ENCODE data around the gene AHNAK. TPM values are rescaled to one million over a fixed set of nuclear protein-coding genes. Genes with fewer than 3 reads are reported as not detected.
A peak's percentile ranks its signal among the peaks of the same experiment; 100 is the strongest.
"Not testable (repeated sequence)": the region's sequence is repeated elsewhere in the genome, so short reads cannot be mapped to it uniquely, and the experiment has no call there.

Gene AHNAK, protein sequence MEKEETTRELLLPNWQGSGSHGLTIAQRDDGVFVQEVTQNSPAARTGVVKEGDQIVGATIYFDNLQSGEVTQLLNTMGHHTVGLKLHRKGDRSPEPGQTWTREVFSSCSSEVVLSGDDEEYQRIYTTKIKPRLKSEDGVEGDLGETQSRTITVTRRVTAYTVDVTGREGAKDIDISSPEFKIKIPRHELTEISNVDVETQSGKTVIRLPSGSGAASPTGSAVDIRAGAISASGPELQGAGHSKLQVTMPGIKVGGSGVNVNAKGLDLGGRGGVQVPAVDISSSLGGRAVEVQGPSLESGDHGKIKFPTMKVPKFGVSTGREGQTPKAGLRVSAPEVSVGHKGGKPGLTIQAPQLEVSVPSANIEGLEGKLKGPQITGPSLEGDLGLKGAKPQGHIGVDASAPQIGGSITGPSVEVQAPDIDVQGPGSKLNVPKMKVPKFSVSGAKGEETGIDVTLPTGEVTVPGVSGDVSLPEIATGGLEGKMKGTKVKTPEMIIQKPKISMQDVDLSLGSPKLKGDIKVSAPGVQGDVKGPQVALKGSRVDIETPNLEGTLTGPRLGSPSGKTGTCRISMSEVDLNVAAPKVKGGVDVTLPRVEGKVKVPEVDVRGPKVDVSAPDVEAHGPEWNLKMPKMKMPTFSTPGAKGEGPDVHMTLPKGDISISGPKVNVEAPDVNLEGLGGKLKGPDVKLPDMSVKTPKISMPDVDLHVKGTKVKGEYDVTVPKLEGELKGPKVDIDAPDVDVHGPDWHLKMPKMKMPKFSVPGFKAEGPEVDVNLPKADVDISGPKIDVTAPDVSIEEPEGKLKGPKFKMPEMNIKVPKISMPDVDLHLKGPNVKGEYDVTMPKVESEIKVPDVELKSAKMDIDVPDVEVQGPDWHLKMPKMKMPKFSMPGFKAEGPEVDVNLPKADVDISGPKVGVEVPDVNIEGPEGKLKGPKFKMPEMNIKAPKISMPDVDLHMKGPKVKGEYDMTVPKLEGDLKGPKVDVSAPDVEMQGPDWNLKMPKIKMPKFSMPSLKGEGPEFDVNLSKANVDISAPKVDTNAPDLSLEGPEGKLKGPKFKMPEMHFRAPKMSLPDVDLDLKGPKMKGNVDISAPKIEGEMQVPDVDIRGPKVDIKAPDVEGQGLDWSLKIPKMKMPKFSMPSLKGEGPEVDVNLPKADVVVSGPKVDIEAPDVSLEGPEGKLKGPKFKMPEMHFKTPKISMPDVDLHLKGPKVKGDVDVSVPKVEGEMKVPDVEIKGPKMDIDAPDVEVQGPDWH (N-terminal part only)
- 100 to 1,000 TPM; 180 to 390 TPM for total RNA-seq

DNA sequence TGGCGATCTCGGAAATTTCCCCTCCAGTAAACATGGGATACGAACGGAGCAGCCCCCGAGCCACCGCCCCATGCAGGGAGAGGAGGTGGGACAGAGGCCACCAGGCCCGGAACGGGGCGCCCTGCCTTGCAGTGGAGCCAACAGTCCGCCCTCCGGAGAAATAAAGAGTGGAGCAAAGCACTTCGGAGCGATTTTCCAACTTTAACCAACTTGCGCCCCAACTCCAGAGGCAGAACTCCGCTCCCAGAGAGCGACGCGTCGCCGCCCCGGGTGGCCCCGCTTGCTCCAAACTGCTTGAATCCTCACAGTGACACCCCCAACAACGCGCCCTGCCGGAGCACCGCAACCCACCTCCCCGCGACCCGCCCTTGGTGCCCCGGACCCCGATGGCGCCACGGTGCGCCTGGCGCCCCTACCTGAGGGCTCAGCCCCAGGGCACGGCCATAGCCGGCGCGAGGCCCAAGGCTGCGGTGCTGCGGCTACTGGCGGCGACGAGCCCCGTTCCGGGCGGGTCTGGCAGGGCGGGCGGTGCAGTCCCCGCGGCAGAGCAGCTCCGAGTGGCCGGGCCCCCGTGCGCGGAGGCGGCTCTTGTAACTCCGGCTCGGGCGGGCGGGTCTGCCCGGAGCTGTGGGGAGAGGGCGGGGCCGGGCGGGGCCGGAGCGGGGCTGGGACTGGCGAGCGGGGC lies at the start of gene AHNAK:
AHNAK (minus strand) TSS at position 563 of the 685 bp plus-strand sequence. CDS start 10,708 bp downstream, outside the sequence.
- H3K27me3 Mint-ChIP-seq, result peaks cover 26% of the 10 kb centered on the region

DNA sequence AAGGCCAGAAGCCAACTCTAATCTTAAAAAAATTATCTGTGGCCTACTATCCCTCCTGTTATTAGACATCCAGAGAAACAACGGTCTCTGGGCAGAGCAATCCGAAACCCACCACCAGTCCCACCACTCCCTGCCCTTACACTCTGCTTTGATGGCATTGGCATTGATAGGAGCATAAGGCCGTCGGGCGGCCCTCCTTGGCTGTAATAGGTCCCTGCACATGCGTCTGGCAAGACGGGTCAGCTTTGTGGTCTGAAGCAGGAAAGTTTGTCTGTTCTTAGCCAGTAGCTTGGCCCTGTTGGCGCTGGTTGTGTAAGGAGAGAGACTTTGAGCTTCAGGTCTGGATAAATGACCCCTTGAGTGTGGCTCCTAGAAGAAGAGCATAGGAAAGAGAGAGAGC lies 48.5 kb upstream of the AHNAK start:
- H3K4me3 Mint-ChIP-seq, result no peak overlapping the region

More for the DNA sequence above, at the start of gene AHNAK:
- peaks cover 11% of the 10 kb centered on the region for H3K36me3 Mint-ChIP-seq
- CTCF ChIA-PET, result interaction anchor here (0.8 to 10.7 kb wide), 4 partner anchors 10 to 295 kb away, joined by 3 to 354 read pairs (median 132); no protein-coding TSS in a partner anchor
- peak within 1 kb of the TSS; percentile 90 for H3K27ac Mint-ChIP-seq
- no peaks in the 10 kb centered on the region for H3K9me3 Mint-ChIP-seq (ENCODE audit: low read depth)
- peak within 1 kb of the TSS; percentile 98 for H3K4me3 Mint-ChIP-seq
- peaks cover 54% of the 10 kb centered on the region for H3K4me1 Mint-ChIP-seq
- DNase-seq (peak; percentile 83), ATAC-seq (peak; percentile 51)

DNA sequence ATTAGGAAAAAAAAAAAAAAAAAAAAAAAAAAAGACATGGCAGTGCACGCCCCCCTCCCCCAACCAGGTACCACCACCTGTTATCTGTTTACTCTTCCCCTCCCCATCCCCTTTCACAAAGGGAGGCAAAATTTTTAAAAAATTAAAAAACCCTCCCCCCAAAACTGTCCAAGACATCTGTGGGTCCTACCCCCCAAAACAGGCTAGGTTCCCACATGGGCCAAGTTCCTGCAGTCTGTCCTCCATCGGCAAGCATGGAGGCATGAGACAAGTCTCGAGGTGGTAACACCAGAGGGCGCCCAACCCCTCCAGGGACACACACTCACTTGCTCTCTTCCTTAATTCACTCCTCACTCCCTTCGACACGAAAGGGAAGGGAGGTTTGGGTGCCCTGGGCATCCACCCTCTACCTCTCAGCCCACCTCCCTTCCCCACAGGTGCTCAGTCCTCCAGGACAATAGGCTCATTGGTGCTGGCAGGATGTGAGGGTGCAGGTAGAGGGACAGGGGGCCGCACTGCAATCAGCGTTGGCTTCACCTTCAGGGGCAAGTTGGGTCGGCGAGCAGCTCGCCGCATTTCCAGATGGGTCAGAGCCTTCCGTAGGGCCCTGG lies 46.9 kb upstream of the AHNAK start:
- peak overlapping the region; percentile 83 for H3K27ac Mint-ChIP-seq
- H3K4me1 Mint-ChIP-seq, result peaks cover 68% of the 10 kb centered on the region
- H3K27me3 Mint-ChIP-seq, result no peaks in the 10 kb centered on the region
- peak; percentile 91 for DNase-seq
- peak; percentile 37 for ATAC-seq
- peak overlapping the region; percentile 34 for H3K4me3 Mint-ChIP-seq
- no peaks in the 10 kb centered on the region for H3K9me3 Mint-ChIP-seq (ENCODE audit: low read depth)
- peaks cover 58% of the 10 kb centered on the region for H3K36me3 Mint-ChIP-seq
- CTCF ChIA-PET, result interaction anchor here (0.6 to 6.0 kb wide), 22 partner anchors 7 to 236 kb away, joined by 3 to 54 read pairs (median 5); partner anchors contain the start of genes B3GAT3, C11orf98, CSKMT and EEF1G

More for the DNA sequence above, 48.5 kb upstream of the AHNAK start:
- Mint-ChIP-seq H3K4me1 (peaks cover 75% of the 10 kb centered on the region), H3K36me3 (peaks cover 67% of the 10 kb centered on the region), H3K9me3 (ENCODE audit: low read depth) (no peaks in the 10 kb centered on the region), H3K27me3 (no peaks in the 10 kb centered on the region), H3K27ac (no peak overlapping the region)
- no peak for ATAC-seq
- CTCF ChIA-PET, result interaction anchor here (1.4 to 6.0 kb wide), 4 partner anchors 16 to 76 kb away, joined by 4 to 54 read pairs (median 28); partner anchors contain the start of genes EML3, LBHD1, ROM1 and UQCC3
- DNase-seq, result no peak

DNA sequence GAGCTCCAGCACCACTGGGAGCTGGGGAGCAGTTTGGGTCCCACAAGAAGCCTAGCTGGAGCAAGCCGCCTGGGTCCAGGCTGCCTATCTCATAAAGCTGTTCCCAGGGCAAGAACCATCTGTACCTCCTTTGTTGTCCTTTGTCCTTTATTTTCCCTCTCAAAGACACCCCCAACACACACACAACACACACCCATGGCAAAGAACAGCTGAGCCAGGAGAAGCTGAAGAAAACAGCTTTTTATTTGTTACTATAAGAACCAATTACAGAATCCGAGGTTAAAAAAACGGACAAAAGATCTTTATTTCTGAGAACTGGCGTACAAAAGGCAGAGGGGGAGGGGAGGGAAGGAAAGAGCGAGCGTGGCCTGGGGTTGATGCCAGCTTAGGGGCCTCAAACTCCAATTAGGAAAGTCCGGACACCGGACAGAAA lies 46.4 kb upstream of the AHNAK start:
- DNase-seq (no peak), ATAC-seq (no peak)
- Mint-ChIP-seq H3K36me3 (peaks cover 56% of the 10 kb centered on the region), H3K27ac (peak overlapping the region; percentile 90), H3K9me3 (ENCODE audit: low read depth) (no peaks in the 10 kb centered on the region), H3K4me3 (no peak overlapping the region), H3K27me3 (no peaks in the 10 kb centered on the region), H3K4me1 (peaks cover 62% of the 10 kb centered on the region)
- CTCF ChIA-PET, result interaction anchor here (0.6 to 6.0 kb wide), 24 partner anchors 8 to 201 kb away, joined by 3 to 54 read pairs (median 7); partner anchors contain the start of genes B3GAT3, C11orf98, CSKMT and EEF1G

DNA sequence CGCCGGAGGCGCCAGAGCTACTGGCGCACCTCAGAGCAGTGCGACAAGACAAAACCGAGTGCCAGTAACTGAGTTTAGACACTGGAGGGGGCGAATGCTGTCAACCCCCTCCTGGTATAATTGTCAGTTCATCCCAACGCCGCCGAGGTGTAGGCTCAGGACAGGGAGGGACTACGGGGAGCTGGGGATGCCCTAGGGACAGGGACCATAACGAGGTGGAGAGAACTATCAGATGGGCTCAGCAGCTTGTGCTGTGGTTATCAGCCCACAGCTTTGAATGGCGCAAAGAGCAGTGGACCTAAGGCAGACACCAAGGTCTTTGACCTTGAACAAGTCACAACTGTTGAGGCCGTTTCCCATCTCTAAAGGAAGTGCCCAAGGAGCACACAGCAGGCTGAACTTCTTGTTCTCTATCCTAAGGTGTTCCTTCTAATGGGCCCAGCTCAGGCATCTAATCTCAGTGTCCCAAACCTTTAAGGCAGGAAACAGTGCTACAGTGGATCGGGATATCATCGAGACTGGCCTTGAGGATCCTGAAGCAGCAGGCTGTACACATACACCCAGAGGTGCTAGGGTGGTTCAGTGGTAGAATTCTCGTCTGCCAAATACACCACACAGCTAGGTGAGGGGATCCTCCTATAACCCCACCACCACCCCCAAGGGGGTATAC lies 45.7 kb upstream of the AHNAK start:
- H3K36me3 Mint-ChIP-seq, result peaks cover 52% of the 10 kb centered on the region
- H3K27ac Mint-ChIP-seq, result peak overlapping the region; percentile 90
- H3K4me3 Mint-ChIP-seq, result peak overlapping the region; percentile 99
- no peak for ATAC-seq
- H3K9me3 Mint-ChIP-seq (ENCODE audit: low read depth), result no peaks in the 10 kb centered on the region
- H3K4me1 Mint-ChIP-seq, result peaks cover 55% of the 10 kb centered on the region
- CTCF ChIA-PET, result interaction anchor here (0.7 to 6.0 kb wide), 47 partner anchors 8 to 944 kb away, joined by 3 to 54 read pairs (median 5); partner anchors contain the start of genes B3GAT3, C11orf98, CSKMT and EEF1G
- DNase-seq, result no peak
- no peaks in the 10 kb centered on the region for H3K27me3 Mint-ChIP-seq

DNA sequence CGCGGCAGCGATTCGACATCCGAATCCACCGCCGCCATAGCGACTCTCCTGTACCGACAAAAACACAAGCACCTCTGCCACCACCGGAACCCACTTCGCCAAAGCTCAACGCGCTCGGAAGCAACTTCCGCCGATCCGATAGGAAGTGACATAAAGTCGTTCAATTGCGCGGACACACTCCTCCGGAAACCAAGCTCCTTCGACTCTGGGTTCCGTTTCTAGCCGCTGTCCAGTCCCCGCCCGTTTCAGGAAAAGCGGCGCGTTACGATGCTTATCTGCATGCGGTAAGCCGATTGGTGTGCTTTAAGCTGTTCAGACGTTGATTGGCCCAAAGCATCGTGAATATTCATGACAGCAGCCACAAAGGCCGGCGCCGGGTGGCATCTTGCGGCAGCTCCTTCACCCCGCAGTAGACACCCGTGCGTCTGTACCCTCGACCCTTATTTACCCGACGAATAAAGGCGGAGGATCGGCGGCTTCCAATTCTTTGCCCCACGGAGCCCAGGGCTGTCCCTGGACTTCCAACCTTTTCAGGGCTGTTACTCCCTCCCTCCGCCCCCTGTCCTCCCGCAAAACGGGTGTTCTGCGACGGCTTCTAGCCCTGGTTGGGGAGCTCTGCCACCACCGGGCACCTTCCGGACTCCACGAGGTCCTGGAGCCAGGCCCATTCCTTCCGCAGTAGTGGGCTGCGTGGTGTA lies 45.0 kb upstream of the AHNAK start, which contains the start of gene TUT1:
TUT1 (minus strand) TSS at position 76 of the 698 bp plus-strand sequence; CDS start at position 38, 38 bp downstream.
- CTCF ChIA-PET, result interaction anchor here (0.8 to 6.0 kb wide), 43 partner anchors 9 to 945 kb away, joined by 3 to 54 read pairs (median 5); partner anchors contain the start of genes B3GAT3, C11orf98, CSKMT and EEF1G

DNA sequence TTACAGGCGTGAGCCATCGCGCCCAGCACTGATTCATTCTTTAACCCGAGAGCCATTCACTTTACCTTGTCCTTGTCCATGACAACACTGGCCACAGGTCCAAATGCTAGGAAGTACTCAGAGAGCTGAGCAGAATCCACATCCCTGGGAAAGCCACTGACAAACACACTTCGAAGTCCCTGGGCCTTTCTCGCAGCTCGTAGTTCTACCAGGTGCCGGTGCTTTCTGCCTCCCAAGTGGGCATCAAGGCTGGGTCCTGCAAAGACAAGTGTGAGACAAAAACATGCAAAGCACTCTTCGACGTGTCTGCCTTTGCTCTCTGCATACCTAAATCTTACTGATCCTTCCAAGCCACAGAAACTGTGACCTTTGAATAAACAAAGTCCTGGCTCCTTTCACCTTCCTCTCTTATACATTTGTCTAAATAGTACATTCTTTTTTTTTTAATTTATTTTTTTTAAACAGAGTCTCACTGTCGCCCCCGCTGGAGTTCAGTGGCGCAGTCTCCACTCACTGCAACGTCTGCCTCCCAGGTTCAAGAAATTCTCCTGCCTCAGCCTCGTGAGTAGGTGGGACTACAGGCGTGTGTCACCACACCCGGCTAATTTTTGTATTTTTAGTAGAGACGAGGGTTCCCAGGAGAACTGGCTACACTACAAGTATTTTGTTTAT lies 42.5 kb upstream of the AHNAK start:
- Mint-ChIP-seq H3K36me3 (peaks cover 30% of the 10 kb centered on the region), H3K9me3 (ENCODE audit: low read depth) (no peaks in the 10 kb centered on the region), H3K4me1 (peaks cover 38% of the 10 kb centered on the region), H3K27me3 (no peaks in the 10 kb centered on the region), H3K4me3 (peak overlapping the region; percentile 7), H3K27ac (no peak overlapping the region)
- ATAC-seq (no peak), DNase-seq (no peak)
- CTCF ChIA-PET, result interaction anchor here (1.1 to 2.1 kb wide), 5 partner anchors 12 to 164 kb away, joined by 3 to 7 read pairs (median 5); partner anchors contain the start of genes EEF1G and EML3

More for the DNA sequence above, 45.0 kb upstream of the AHNAK start, which contains the start of gene TUT1:
- Mint-ChIP-seq H3K4me1 (peaks cover 51% of the 10 kb centered on the region), H3K27ac (peak within 1 kb of the TSS; percentile 90), H3K9me3 (ENCODE audit: low read depth) (no peaks in the 10 kb centered on the region), H3K36me3 (peaks cover 47% of the 10 kb centered on the region), H3K27me3 (no peaks in the 10 kb centered on the region), H3K4me3 (peak within 1 kb of the TSS; percentile 99)
- DNase-seq (peak; percentile 99), ATAC-seq (peak; percentile 92)

DNA sequence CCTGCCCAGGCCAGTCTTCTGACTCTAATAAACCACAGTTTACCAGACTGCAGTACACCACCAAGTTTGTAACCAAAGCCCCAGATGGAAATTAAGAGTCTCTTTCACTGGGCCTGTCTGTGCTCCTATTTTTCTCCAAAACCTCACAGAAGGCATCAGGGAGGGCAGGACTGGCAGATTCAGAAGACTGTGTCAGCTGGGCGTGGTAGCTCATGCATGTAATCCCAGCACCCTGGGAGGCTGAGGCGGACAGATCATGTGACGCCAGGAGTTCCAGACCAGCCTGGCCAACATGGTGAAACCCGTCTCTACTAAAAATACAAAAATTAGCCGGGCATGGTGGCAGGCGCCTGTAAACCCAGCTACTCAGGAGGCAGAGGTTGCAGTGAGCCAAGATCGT lies 38.8 kb upstream of the AHNAK start:
- Mint-ChIP-seq H3K36me3 (peaks cover 30% of the 10 kb centered on the region), H3K4me1 (peaks cover 10% of the 10 kb centered on the region)
- not testable (repeated sequence) for DNase-seq; H3K27me3 Mint-ChIP-seq; H3K9me3 Mint-ChIP-seq (ENCODE audit: low read depth); H3K27ac Mint-ChIP-seq; ATAC-seq; H3K4me3 Mint-ChIP-seq
- CTCF ChIA-PET, result interaction anchor here (1.1 to 1.2 kb wide), 2 partner anchors 157 to 161 kb away, joined by 3 read pairs; no protein-coding TSS in a partner anchor

DNA sequence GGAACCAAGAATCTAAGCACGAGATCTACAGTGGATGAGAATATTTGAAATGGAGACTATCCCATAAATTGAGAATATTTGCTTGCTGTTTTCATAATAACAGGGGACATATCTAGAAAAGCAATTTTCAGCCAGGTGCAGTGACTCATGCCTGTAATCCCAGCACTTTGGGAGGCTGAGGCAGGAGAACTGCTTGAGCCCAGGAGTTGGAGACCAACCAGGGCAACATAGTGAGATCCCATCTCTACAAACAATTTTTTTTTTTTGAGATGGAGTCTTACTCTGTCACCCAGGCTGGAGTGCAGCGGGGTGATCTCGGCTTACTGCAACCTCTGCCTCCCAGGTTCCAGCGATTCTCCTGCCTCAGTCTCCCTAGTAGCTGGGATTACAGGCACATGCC lies 35.1 kb upstream of the AHNAK start:
- CTCF ChIA-PET, result interaction anchor here (2.5 kb wide), 1 partner anchor 10 kb away, joined by 8 read pairs; the partner anchor contains the start of gene TUT1
- not testable (repeated sequence) for H3K9me3 Mint-ChIP-seq (ENCODE audit: low read depth); H3K27ac Mint-ChIP-seq; H3K4me3 Mint-ChIP-seq; H3K4me1 Mint-ChIP-seq; H3K27me3 Mint-ChIP-seq; DNase-seq; ATAC-seq
- H3K36me3 Mint-ChIP-seq, result peaks cover 24% of the 10 kb centered on the region

Measured in activated CD8-positive, alpha-beta memory T cell treated with anti-CD3 and anti-CD28 coated beads, Interleukin-2, amount 10 ng/mL, durations not matched to agents 7 days and 5 days (primary cell).